Measurements from ENCODE around the gene CCDC18.

DNA sequence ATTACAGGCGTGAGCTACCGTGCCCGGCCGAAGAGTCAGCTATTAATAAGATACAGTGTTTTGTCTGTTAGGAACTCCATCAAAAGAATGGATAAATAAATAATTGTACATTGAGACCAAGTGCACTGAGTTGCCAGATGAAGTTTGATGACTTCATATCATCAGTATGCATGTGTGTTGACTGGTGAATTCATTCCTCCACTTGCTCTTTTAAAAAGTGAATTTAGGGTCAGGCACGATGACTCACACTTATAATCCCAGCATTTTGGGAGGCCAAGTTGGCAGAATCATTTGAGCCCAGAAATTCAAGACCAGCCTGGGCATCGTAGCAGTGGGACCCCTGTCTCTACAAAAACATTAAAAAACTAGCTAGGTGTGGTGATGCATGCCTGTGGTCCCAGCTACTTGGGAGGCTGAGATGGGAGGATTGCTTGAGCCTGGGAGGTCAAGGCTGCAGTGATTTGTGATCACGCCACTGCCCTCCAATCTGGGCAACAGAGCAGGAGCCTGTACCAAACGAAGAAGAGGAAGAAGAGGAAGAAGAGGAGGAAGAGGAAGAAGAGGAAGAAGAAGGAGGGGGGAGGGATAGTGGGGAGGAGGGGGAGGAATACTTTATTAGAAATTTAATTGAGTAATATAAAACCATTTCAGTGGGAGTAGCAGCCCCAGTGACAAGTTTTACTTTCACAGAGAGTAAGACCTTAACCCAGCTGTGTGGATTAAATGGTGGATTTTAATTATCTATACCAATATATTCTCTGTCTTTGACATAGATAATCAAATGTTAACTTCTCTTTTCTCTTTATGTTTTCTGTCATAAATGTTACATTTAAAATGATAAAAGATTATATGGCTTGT, 74.9 kb downstream of the CCDC18 start:
- no peak for TF ChIP-seq EP300 (IDR thresholded peaks at IDR 0.05; ENCODE audit: low read depth)
- TF ChIP-seq, protein P1, sequence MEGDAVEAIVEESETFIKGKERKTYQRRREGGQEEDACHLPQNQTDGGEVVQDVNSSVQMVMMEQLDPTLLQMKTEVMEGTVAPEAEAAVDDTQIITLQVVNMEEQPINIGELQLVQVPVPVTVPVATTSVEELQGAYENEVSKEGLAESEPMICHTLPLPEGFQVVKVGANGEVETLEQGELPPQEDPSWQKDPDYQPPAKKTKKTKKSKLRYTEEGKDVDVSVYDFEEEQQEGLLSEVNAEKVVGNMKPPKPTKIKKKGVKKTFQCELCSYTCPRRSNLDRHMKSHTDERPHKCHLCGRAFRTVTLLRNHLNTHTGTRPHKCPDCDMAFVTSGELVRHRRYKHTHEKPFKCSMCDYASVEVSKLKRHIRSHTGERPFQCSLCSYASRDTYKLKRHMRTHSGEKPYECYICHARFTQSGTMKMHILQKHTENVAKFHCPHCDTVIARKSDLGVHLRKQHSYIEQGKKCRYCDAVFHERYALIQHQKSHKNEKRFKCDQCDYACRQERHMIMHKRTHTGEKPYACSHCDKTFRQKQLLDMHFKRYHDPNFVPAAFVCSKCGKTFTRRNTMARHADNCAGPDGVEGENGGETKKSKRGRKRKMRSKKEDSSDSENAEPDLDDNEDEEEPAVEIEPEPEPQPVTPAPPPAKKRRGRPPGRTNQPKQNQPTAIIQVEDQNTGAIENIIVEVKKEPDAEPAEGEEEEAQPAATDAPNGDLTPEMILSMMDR (IDR thresholded peaks at IDR 0.05), result no peak
- no peak for TF ChIP-seq POLR2A (IDR thresholded peaks at IDR 0.05)
